GM12892 (cell line): ENCODE results near the gene SLC35E1.

Source experiments
- POLR2A ChIP-seq: IDR thresholded peaks from 2 replicates; pipeline ENCODE4 v1.6.1; 2011; ENCODE audit warnings: low read depth, low read length, control low read depth
- POLR2AphosphoS5 ChIP-seq: IDR thresholded peaks from 2 replicates; pipeline ENCODE4 v1.6.1; 2011; ENCODE audit warnings: low read depth, low read length, control low read depth

GRCh38 chr19:16504271-16504670 lies 67.9 kb downstream of the SLC35E1 start:
- TF ChIP-seq POLR2AphosphoS5 (no peak), POLR2A (no peak)
